Right cardiac atrium (tissue), 5 donors: Measurements from ENCODE around the gene EYS. TPM values are rescaled to one million over a fixed set of nuclear protein-coding genes. Genes with fewer than 3 reads are reported as not detected.

Source experiments
- ATAC-seq, 2 donors: fragments of 200-7000 bp; cut with Tn5 transposase; one replicate each; pipeline versions ENCODE4 v1.8.0 to v1.9.1; 2020; ENCODE audit warnings: moderate library complexity in 2 of 2, mild to moderate bottlenecking in 1 of 2
- DNase-seq, 3 donors: peaks; one replicate each; pipeline ENCODE4 v3.0.0-alpha.2; 2020
- H3K27ac ChIP-seq: one replicate; pipeline ENCODE4 v1.5.1; 2013; ENCODE audit warnings: mild to moderate bottlenecking, low read length, control low read depth, moderate library complexity
- H3K27me3 ChIP-seq: one replicate; pipeline ENCODE4 v1.6.1; 2013; ENCODE audit not compliant: control insufficient read depth, insufficient read depth
- H3K4me1 ChIP-seq: one replicate; pipeline ENCODE4 v1.6.1; 2013; ENCODE audit warnings: low read length; ENCODE audit not compliant: control insufficient read depth, insufficient read depth
- H3K4me3 ChIP-seq: one replicate; pipeline ENCODE4 v1.5.1; 2013; ENCODE audit warnings: low read length, control low read depth
- H3K9me3 ChIP-seq: one replicate; pipeline ENCODE4 v1.6.1; 2013; ENCODE audit warnings: low read length; ENCODE audit not compliant: control insufficient read depth
- WGBS: extraction: QIAGEN DNeasy Blood & Tissue Kit; methylation state at CpG from one replicate; pipeline ENCODE4 v1.1.7; 2013; 5-methylcytosine and 5-hydroxymethylcytosine counted together
- intact Hi-C, 4 donors: fragments of 100-400 bp; cut with DNase I; formaldehyde crosslinking; loops; one replicate each; pipeline versions ENCODE4 v1.11.0 to v1.14.0; 2022 to 2023
- polyA plus RNA-seq: library from polyadenylated mRNA; stranded (reverse); fragments of 200-250 nt; gene quantifications from one replicate; pipeline ENCODE4 v1.2.3, GENCODE V29; 2013
- total RNA-seq, 4 donors: library from RNA; stranded (reverse); fragmentation: NEBNext Ultra II Directional; extraction: Animal tissue kit (Norgen Biotek cat#: 25700); gene quantifications; one replicate each; pipeline ENCODE4 v1.2.1, GENCODE V29; 2021
- donor health status: healthy with polysubstance abuse.
- donor health status: DM: no; HTN: yes; CAD: no.
- donor health status: DM: no; HTN: no; CAD: no.
- donor health status: DM: no; HTN: yes; CAD: no; lungs with severe emphysema.
- donor health status: DM: yes; HTN: yes; CAD: no.

Gene EYS
- total and polyA plus RNA-seq, 5 donors = 0.02 to 0.24 (median 0.06) TPM; not detected in 2

- WGBS = 100% methylated on average over 1 of the region's 1 CpG
These were observed 485.9 kb downstream of the EYS start for GRCh38 chr6:65221153-65221552.

GRCh38 chr6:65202738-65203137 lies 504.3 kb downstream of the EYS start:
- H3K27me3 ChIP-seq = no peaks in the 10 kb centered on the region
- H3K4me3 ChIP-seq = no peak overlapping the region
- no peaks in the 10 kb centered on the region for H3K9me3 ChIP-seq
- no peaks in the 10 kb centered on the region for H3K4me1 ChIP-seq
- 83% methylated on average over 2 of the region's 2 CpGs for WGBS
- DNase-seq (no peak), ATAC-seq (no peak)
- no peak overlapping the region for H3K27ac ChIP-seq
- intact Hi-C loops = no loop called here

More at GRCh38 chr6:65221153-65221552, 485.9 kb downstream of the EYS start:
- H3K27me3 ChIP-seq = no peaks in the 10 kb centered on the region
- DNase-seq (no peak), ATAC-seq (no peak)
- H3K4me1 ChIP-seq = no peaks in the 10 kb centered on the region
- intact Hi-C loops = no loop called here
- no peak overlapping the region for H3K4me3 ChIP-seq
- no peaks in the 10 kb centered on the region for H3K9me3 ChIP-seq
- no peak overlapping the region for H3K27ac ChIP-seq

DNA sequence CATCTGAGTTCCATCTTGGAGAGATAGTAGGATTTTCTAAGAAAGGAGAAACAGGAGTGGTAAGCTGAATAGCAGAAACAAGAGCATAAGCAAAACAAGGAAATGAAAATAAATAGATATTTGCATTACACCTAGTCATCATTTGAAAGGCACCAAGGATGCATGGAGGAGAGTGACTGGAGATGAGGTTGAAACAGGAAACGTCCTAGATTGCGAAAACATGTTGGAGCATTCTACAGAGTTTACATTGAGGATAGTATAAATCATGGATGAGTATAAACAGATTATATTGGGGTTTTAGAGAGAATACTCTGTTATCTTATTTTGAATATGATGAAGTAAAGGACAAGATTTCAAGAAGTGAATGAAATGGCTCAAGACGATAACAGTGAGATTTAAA lies 507.3 kb downstream of the EYS start:
- Histone ChIP-seq H3K9me3 (no peaks in the 10 kb centered on the region), H3K27me3 (no peaks in the 10 kb centered on the region), H3K4me1 (no peaks in the 10 kb centered on the region), H3K27ac (no peak overlapping the region), H3K4me3 (no peak overlapping the region)
- ATAC-seq = no peak
- 81% methylated on average over 3 of the region's 3 CpGs for WGBS
- intact Hi-C loops = no loop called here
- DNase-seq = no peak

GRCh38 chr6:65199121-65199520 lies 507.9 kb downstream of the EYS start:
- WGBS = 84% methylated on average over 3 of the region's 3 CpGs
- H3K4me3 ChIP-seq = no peak overlapping the region
- intact Hi-C loops = no loop called here
- no peak overlapping the region for H3K27ac ChIP-seq
- ATAC-seq (no peak), DNase-seq (no peak)
- H3K27me3 ChIP-seq = no peaks in the 10 kb centered on the region
- H3K4me1 ChIP-seq = no peaks in the 10 kb centered on the region
- H3K9me3 ChIP-seq = no peaks in the 10 kb centered on the region

DNA sequence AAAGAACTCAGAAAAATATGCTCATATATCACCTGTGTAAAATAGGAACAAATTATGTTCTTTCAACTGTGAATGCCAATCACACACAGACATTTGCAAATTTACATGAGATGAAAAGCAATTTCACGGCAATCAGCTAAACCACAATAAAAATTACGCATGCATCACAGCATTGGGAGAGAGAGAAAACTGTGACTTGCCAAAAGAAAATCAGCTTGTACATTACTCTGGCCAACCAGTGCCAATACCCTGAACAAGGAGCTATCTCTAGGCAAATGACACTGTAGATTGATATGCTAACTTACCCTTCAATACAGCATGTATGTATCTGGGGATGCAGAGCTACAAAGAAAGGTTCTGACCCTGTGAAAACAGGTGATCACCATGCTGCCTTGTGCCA lies 515.6 kb downstream of the EYS start:
- Histone ChIP-seq H3K27me3 (no peaks in the 10 kb centered on the region), H3K4me3 (no peak overlapping the region), H3K9me3 (no peaks in the 10 kb centered on the region), H3K4me1 (no peaks in the 10 kb centered on the region), H3K27ac (no peak overlapping the region)
- DNase-seq (no peak), ATAC-seq (no peak)
- 89% methylated on average over 2 of the region's 2 CpGs for WGBS
- intact Hi-C loops = no loop called here

GRCh38 chr6:65189236-65189881 lies 517.7 kb downstream of the EYS start:
- Histone ChIP-seq H3K4me3 (no peak overlapping the region), H3K27ac (no peak overlapping the region), H3K27me3 (no peaks in the 10 kb centered on the region), H3K9me3 (no peaks in the 10 kb centered on the region), H3K4me1 (no peaks in the 10 kb centered on the region)
- ATAC-seq (no peak), DNase-seq (no peak)
- intact Hi-C loops = no loop called here
- 87% methylated on average over 5 of the region's 5 CpGs for WGBS

- intact Hi-C loops = no loop called here
- no peak overlapping the region for H3K4me3 ChIP-seq
- H3K4me1 ChIP-seq = no peaks in the 10 kb centered on the region
- no peak overlapping the region for H3K27ac ChIP-seq
- ATAC-seq (no peak), DNase-seq (no peak)
- no peaks in the 10 kb centered on the region for H3K9me3 ChIP-seq
- 69% methylated on average over 1 of the region's 1 CpG for WGBS
- H3K27me3 ChIP-seq = no peaks in the 10 kb centered on the region
These were observed 520.2 kb downstream of the EYS start for GRCh38 chr6:65186826-65187225.

GRCh38 chr6:65182681-65183080 lies 524.3 kb downstream of the EYS start:
- intact Hi-C loops = no loop called here
- WGBS = 74% methylated on average over 2 of the region's 2 CpGs
- no peaks in the 10 kb centered on the region for H3K4me1 ChIP-seq
- no peak overlapping the region for H3K27ac ChIP-seq
- no peaks in the 10 kb centered on the region for H3K27me3 ChIP-seq
- DNase-seq (no peak), ATAC-seq (no peak)
- H3K4me3 ChIP-seq = no peak overlapping the region
- no peaks in the 10 kb centered on the region for H3K9me3 ChIP-seq

DNA sequence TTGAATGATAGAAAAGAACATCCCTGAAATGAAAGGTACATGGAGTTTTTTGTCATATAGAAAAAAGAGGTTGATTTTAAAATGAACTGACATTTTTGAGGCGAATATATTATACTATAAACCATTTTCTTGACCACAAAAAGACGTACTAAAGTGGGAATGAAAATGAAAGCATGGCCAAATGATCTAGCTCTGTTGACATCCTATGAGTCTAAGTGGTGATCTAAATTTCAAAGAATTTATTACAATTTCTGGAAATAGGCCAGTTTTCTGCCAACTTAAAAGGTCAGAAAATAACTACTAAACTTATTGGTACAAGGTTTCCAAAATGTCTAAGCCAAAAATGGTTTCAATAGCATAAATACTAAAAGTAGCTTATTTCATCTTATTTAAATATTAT lies 536.8 kb downstream of the EYS start:
- no peak for DNase-seq
- 64% methylated on average over 2 of the region's 2 CpGs for WGBS

DNA sequence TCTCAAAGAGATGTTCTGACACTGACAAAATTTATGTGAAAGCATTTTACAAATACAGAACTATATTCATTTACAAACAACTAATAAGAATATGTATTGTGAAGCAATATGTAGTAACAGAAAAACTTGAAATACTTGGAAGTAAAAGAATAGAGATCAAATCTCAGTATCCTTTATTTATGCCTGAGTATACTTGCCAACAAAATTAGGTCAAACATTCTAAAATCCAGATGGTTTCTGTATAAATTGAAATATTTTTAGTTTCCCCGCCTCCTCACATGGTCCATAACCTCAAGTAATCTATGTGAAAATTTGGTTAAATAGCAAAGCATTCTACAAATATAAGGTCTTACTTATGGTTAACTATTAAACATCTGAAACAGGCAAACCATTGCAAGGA lies 545.4 kb downstream of the EYS start:
- intact Hi-C loops = no loop called here
- no peak for ATAC-seq
- Histone ChIP-seq H3K27ac (no peak overlapping the region), H3K4me3 (no peak overlapping the region), H3K9me3 (no peaks in the 10 kb centered on the region), H3K4me1 (no peaks in the 10 kb centered on the region), H3K27me3 (no peaks in the 10 kb centered on the region)
- WGBS = 62% methylated on average over 1 of the region's 1 CpG
- DNase-seq = no peak

More for the DNA sequence above, 536.8 kb downstream of the EYS start:
- H3K27ac ChIP-seq = no peak overlapping the region
- H3K4me3 ChIP-seq = no peak overlapping the region
- H3K27me3 ChIP-seq = no peaks in the 10 kb centered on the region
- H3K9me3 ChIP-seq = no peaks in the 10 kb centered on the region
- intact Hi-C loops = no loop called here
- H3K4me1 ChIP-seq = no peaks in the 10 kb centered on the region
- ATAC-seq = no peak

DNA sequence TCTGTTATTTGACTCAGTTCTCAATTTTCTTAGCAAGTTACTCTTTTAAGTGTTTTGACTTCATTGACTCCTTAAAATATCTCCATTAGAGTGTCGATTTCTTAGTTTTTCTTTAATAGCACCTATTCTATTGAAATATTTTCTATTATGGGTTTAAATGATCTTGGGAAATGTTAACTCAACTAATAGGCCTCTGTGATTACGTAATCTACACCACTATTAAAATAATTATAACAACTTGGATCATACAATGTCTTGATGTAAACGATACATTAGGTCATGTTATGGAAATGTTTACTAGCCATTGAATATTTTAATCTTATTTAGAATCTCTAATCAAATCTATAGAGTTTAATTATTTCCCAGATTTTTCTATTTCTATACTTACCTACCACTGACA lies 550.0 kb downstream of the EYS start:
- H3K4me1 ChIP-seq = no peaks in the 10 kb centered on the region
- DNase-seq = no peak
- H3K27me3 ChIP-seq = no peaks in the 10 kb centered on the region
- H3K9me3 ChIP-seq = no peaks in the 10 kb centered on the region
- 58% methylated on average over 3 of the region's 3 CpGs for WGBS
- intact Hi-C loops = no loop called here
- no peak for ATAC-seq
- H3K27ac ChIP-seq = no peak overlapping the region
- H3K4me3 ChIP-seq = no peak overlapping the region

- intact Hi-C loops = no loop called here
- WGBS = 72% methylated on average over 1 of the region's 1 CpG
- ATAC-seq (no peak), DNase-seq (no peak)
- Histone ChIP-seq H3K27ac (no peak overlapping the region), H3K27me3 (no peaks in the 10 kb centered on the region), H3K4me3 (no peak overlapping the region), H3K9me3 (no peaks in the 10 kb centered on the region), H3K4me1 (no peaks in the 10 kb centered on the region)
These were observed 551.9 kb downstream of the EYS start for GRCh38 chr6:65155083-65155482.
